ENCODE results near the gene CCDC47. TPM values are rescaled to one million over a fixed set of nuclear protein-coding genes. Genes with fewer than 3 reads are reported as not detected.
A peak's percentile ranks its signal among the peaks of the same experiment; 100 is the strongest.

The CCDC47 gene
- polyA plus RNA-seq, 3 donors, result 15.2 to 56.4 (median 43.0) TPM

- no peak for TF ChIP-seq CTCF (IDR thresholded peaks at IDR 0.05)
- H4K20me1 ChIP-seq (ENCODE audit: insufficient read depth, low read length), result peaks cover 99% of the 10 kb centered on the region
- no peaks in the 10 kb centered on the region for H3K9me3 Mint-ChIP-seq
- H3K4me1 Mint-ChIP-seq, result peaks cover 4% of the 10 kb centered on the region
- peaks cover 37 to 65% of the 10 kb centered on the region in 2 donors for H3K36me3 Mint-ChIP-seq
- no peak overlapping the region for H3K4me2 ChIP-seq (replicated peaks; ENCODE audit: extremely low read depth, low read length, poor library complexity, severe bottlenecking)
- WGBS (ENCODE audit: insufficient coverage), result no CpG with 5 or more reads among the region's 1 CpG
- H3K4me3 ChIP-seq (replicated peaks in 1 of 3; ENCODE audit: low read depth in 2 of 3, low read length in 3 of 3), result no peak overlapping the region
- no peak overlapping the region for H3K9ac ChIP-seq (ENCODE audit: insufficient read depth, low read length, poor library complexity, severe bottlenecking)
- peaks cover 91% of the 10 kb centered on the region for H3K79me2 ChIP-seq (ENCODE audit: insufficient read depth, low read length)
- no peaks in the 10 kb centered on the region for H3K27me3 Mint-ChIP-seq (ENCODE audit: low read depth in 3 of 3)
- H3K9me3 ChIP-seq (replicated peaks in 1 of 2; ENCODE audit: control insufficient read depth in 1 of 2, insufficient read depth in 1 of 2, low read length in 2 of 2), result no peaks in the 10 kb centered on the region
- peak overlapping the region in 1 of 7 donors; percentile 12 for H3K27ac Mint-ChIP-seq
- H3K27me3 ChIP-seq (ENCODE audit: control insufficient read depth in 2 of 2, insufficient read depth in 2 of 2, low read length in 2 of 2), result no peaks in the 10 kb centered on the region
- DNase-seq, result no peak
- no peak overlapping the region for H2AFZ ChIP-seq (ENCODE audit: insufficient read depth, low read depth, low read length, poor library complexity, severe bottlenecking)
- peaks cover 56 to 91% of the 10 kb centered on the region in 2 donors for H3K36me3 ChIP-seq (replicated peaks in 1 of 2; ENCODE audit: control insufficient read depth in 1 of 2, insufficient read depth in 2 of 2, low read length in 2 of 2)
- H3K27ac ChIP-seq (ENCODE audit: low read depth in 1 of 2, low read length in 2 of 2), result peak overlapping the region in 1 of 2 donors; percentile 1
- intact Hi-C loops (cut with micrococcal nuclease), result no loop called here
- H3K4me3 Mint-ChIP-seq, result no peak overlapping the region
- H3K4me1 ChIP-seq (ENCODE audit: control insufficient read depth in 1 of 2, insufficient read depth in 2 of 2, low read length in 2 of 2), result no peaks in the 10 kb centered on the region
Observed at GRCh38 chr17:63785556-63785955, 12.2 kb upstream of the CCDC47 start.

- H3K4me1 ChIP-seq (ENCODE audit: control insufficient read depth in 1 of 2, insufficient read depth in 2 of 2, low read length in 2 of 2), result no peaks in the 10 kb centered on the region
- no peak overlapping the region for H3K4me2 ChIP-seq (replicated peaks; ENCODE audit: extremely low read depth, low read length, poor library complexity, severe bottlenecking)
- TF ChIP-seq CTCF (IDR thresholded peaks at IDR 0.05), result no peak
- H3K9ac ChIP-seq (ENCODE audit: insufficient read depth, low read length, poor library complexity, severe bottlenecking), result no peak overlapping the region
- no peaks in the 10 kb centered on the region for H3K9me3 ChIP-seq (replicated peaks in 1 of 2; ENCODE audit: control insufficient read depth in 1 of 2, insufficient read depth in 1 of 2, low read length in 2 of 2)
- Mint-ChIP-seq H3K27me3 (ENCODE audit: low read depth in 3 of 3) (no peaks in the 10 kb centered on the region), H3K4me3 (no peak overlapping the region), H3K27ac (no peak overlapping the region), H3K36me3 (peaks cover 38 to 69% of the 10 kb centered on the region in 2 donors), H3K9me3 (no peaks in the 10 kb centered on the region), H3K4me1 (peaks cover 13% of the 10 kb centered on the region)
- H3K79me2 ChIP-seq (ENCODE audit: insufficient read depth, low read length), result peaks cover 93% of the 10 kb centered on the region
- peaks cover 48 to 88% of the 10 kb centered on the region in 2 donors for H3K36me3 ChIP-seq (replicated peaks in 1 of 2; ENCODE audit: control insufficient read depth in 1 of 2, insufficient read depth in 2 of 2, low read length in 2 of 2)
- no peaks in the 10 kb centered on the region for H3K27me3 ChIP-seq (ENCODE audit: control insufficient read depth in 2 of 2, insufficient read depth in 2 of 2, low read length in 2 of 2)
- no peak for DNase-seq
- peaks cover 99% of the 10 kb centered on the region for H4K20me1 ChIP-seq (ENCODE audit: insufficient read depth, low read length)
- no CpG with 5 or more reads among the region's 6 CpGs for WGBS (ENCODE audit: insufficient coverage)
- no peak overlapping the region for H2AFZ ChIP-seq (ENCODE audit: insufficient read depth, low read depth, low read length, poor library complexity, severe bottlenecking)
- no peak overlapping the region for H3K4me3 ChIP-seq (replicated peaks in 1 of 3; ENCODE audit: low read depth in 2 of 3, low read length in 3 of 3)
- intact Hi-C loops (cut with micrococcal nuclease), result no loop called here
- H3K27ac ChIP-seq (ENCODE audit: low read depth in 1 of 2, low read length in 2 of 2), result no peak overlapping the region
Observed at GRCh38 chr17:63783522-63783921, 10.1 kb upstream of the CCDC47 start.
